WTC11 (cell line): Measurements from ENCODE around the gene TANGO2. TPM values are rescaled to one million over a fixed set of nuclear protein-coding genes. Genes with fewer than 3 reads are reported as not detected.

ENCODE experiments used
- ATAC-seq: fragments of 200-7000 bp; cut with Tn5 transposase; 2 replicates; pipeline ENCODE4 v1.10.0; 2021; ENCODE audit warnings: mild to moderate bottlenecking, moderate library complexity
- CTCF ChIA-PET: fragments of 300-600 bp; sonication (Branson Sonifier 250); formaldehyde crosslinking; loops from one replicate; lab custom pipeline; 2021; ENCODE audit warnings: antibody characterized with exemption; lab: Charles Lee
- POLR2A ChIA-PET: fragments of 350-600 bp; sonication (Branson Sonifier 250); formaldehyde crosslinking; loops from one replicate; lab custom pipeline; 2021; ENCODE audit warnings: antibody characterized with exemption; lab: Charles Lee
- DNase-seq: peaks from one replicate; pipeline ENCODE4 v3.0.0; 2021; ENCODE audit warnings: low spot score
- H3K27ac Mint-ChIP-seq: 2 replicates; pipeline ENCODE4 v1.8.0; 2021; ENCODE audit warnings: mixed read lengths
- H3K27me3 Mint-ChIP-seq: 2 replicates; pipeline ENCODE4 v1.8.0; 2021; ENCODE audit warnings: low read depth, mild to moderate bottlenecking, moderate library complexity, mixed read lengths
- H3K36me3 Mint-ChIP-seq: 2 replicates; pipeline ENCODE4 v1.8.0; 2021; ENCODE audit warnings: mixed read lengths
- H3K4me1 Mint-ChIP-seq: 2 replicates; pipeline ENCODE4 v1.8.0; 2022; ENCODE audit warnings: mixed read lengths
- H3K4me3 Mint-ChIP-seq: 2 replicates; pipeline ENCODE4 v1.8.0; 2021; ENCODE audit warnings: mild to moderate bottlenecking, moderate library complexity, mixed read lengths
- H3K9me3 Mint-ChIP-seq: 2 replicates; pipeline ENCODE4 v1.8.0; 2021; ENCODE audit warnings: mixed read lengths
- ATF1 ChIP-seq: sonication (generic); formaldehyde crosslinking; IDR thresholded peaks from 2 replicates; pipeline ENCODE4 v1.8.1; 2023; ENCODE audit warnings: mild to moderate bottlenecking, moderate library complexity, missing genetic modification reagents
- E2F1 ChIP-seq: sonication (generic); formaldehyde crosslinking; IDR thresholded peaks from 2 replicates; pipeline ENCODE4 v1.8.0; 2022; ENCODE audit warnings: mild to moderate bottlenecking, missing genetic modification reagents
- ERG ChIP-seq: fragments of 250-450 bp; sonication (Bioruptor Pico); IDR thresholded peaks from 2 replicates; pipeline ENCODE4 v1.8.0; 2021; ENCODE audit warnings: mild to moderate bottlenecking
- JAZF1 ChIP-seq: fragments of 250-450 bp; sonication (Bioruptor Pico); IDR thresholded peaks from 2 replicates; pipeline ENCODE4 v1.9.0; 2021; ENCODE audit warnings: moderate library complexity, mild to moderate bottlenecking, inconsistent platforms
- RELA ChIP-seq: sonication (generic); formaldehyde crosslinking; IDR thresholded peaks from 2 replicates; pipeline ENCODE4 v1.8.1; 2022; ENCODE audit warnings: missing genetic modification reagents, mild to moderate bottlenecking, borderline replicate concordance
- SMAD4 ChIP-seq: sonication (generic); formaldehyde crosslinking; IDR thresholded peaks from 2 replicates; pipeline ENCODE4 v1.8.0; 2022; ENCODE audit warnings: mild to moderate bottlenecking, missing genetic modification reagents
- ZBTB21 ChIP-seq: sonication (generic); formaldehyde crosslinking; IDR thresholded peaks from 2 replicates; pipeline ENCODE4 v1.8.1; 2023; ENCODE audit warnings: mild to moderate bottlenecking, missing genetic modification reagents, borderline replicate concordance
- ZBTB43 ChIP-seq: sonication (generic); formaldehyde crosslinking; IDR thresholded peaks from 2 replicates; pipeline ENCODE4 v1.8.1; 2023; ENCODE audit warnings: mild to moderate bottlenecking, missing genetic modification reagents
- ZNF121 ChIP-seq: sonication (generic); formaldehyde crosslinking; IDR thresholded peaks from 2 replicates; pipeline ENCODE4 v1.8.0; 2023; ENCODE audit warnings: missing genetic modification reagents
- ZNF423 ChIP-seq: fragments of 250-450 bp; sonication (Bioruptor Pico); IDR thresholded peaks from 2 replicates; pipeline ENCODE4 v2.1.2; 2022; ENCODE audit warnings: mild to moderate bottlenecking, moderate library complexity
- ZNF532 ChIP-seq: fragments of 250-450 bp; sonication (Bioruptor Pico); IDR thresholded peaks from 2 replicates; pipeline ENCODE4 v1.9.0; 2021; ENCODE audit warnings: mild to moderate bottlenecking, borderline replicate concordance
- total RNA-seq: library from RNA; stranded (reverse); gene quantifications from 3 replicates; pipeline ENCODE4 v1.2.3, GENCODE V29; 2021
- TF ChIP-seq, protein P1 (sequence below): sonication (generic); formaldehyde crosslinking; IDR thresholded peaks from 2 replicates; pipeline ENCODE4 v1.8.0; 2022; ENCODE audit warnings: mild to moderate bottlenecking, missing genetic modification reagents
- TF ChIP-seq, protein P2 (sequence below): sonication (generic); formaldehyde crosslinking; conservative IDR thresholded peaks from 2 replicates; pipeline ENCODE4 v1.8.1; 2022; ENCODE audit warnings: mild to moderate bottlenecking, missing genetic modification reagents
- TF ChIP-seq, protein P3 (sequence below): sonication (generic); formaldehyde crosslinking; IDR thresholded peaks from 2 replicates; pipeline ENCODE4 v1.8.1; 2022; ENCODE audit warnings: missing genetic modification reagents, borderline replicate concordance
- TF ChIP-seq, protein P4 (sequence below): fragments of 250-450 bp; sonication (Bioruptor Pico); IDR thresholded peaks from 2 replicates; pipeline ENCODE4 v1.9.0; 2021; ENCODE audit warnings: mild to moderate bottlenecking
- TF ChIP-seq, protein P5 (sequence below): fragments of 250-450 bp; sonication (Bioruptor Pico); IDR thresholded peaks from 2 replicates; pipeline ENCODE4 v1.9.0; 2021; ENCODE audit warnings: mild to moderate bottlenecking
- TF ChIP-seq, protein P6 (sequence below): sonication (generic); formaldehyde crosslinking; conservative IDR thresholded peaks from 2 replicates; pipeline ENCODE4 v1.8.1; 2023; ENCODE audit warnings: mild to moderate bottlenecking, low read depth, missing genetic modification reagents, moderate library complexity

The TANGO2 gene
- total RNA-seq, 1 experiment from 2014 or later = 14.8 TPM

DNA sequence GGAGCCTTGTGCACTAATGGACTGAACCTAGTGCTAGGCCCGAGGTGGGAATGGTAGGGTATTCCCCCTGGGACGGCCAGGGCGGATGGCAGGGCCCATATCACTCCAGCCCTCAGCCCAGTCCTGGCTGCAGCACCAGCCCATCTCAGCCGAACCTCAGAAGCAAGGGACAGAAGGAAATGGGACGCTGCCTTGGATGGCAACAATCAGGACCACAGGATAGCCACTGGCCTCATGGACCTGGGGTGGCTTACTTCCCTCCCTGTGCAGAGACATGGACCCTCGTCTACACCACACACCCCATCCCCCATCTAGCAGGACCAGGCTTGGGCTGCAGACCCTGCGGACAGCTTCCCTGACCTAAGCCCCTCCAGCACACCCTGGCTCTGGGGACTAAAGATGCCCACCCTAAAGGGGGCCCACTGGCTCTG is 28.4 kb upstream of the TANGO2 start (continued):
- TF ChIP-seq ZNF121 (CRISPR knock-in tag) (no peak), RELA (no peak), JAZF1 (CRISPR knock-in tag) (no peak), ZNF532 (no peak), ZNF423 (CRISPR knock-in tag) (no peak)
- TF ChIP-seq, protein P1, sequence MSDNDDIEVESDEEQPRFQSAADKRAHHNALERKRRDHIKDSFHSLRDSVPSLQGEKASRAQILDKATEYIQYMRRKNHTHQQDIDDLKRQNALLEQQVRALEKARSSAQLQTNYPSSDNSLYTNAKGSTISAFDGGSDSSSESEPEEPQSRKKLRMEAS = no peak
- TF ChIP-seq, protein P2, sequence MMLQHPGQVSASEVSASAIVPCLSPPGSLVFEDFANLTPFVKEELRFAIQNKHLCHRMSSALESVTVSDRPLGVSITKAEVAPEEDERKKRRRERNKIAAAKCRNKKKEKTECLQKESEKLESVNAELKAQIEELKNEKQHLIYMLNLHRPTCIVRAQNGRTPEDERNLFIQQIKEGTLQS (CRISPR knock-in tag) = no peak

- TF ChIP-seq ATF1 (no peak), ZBTB21 (CRISPR knock-in tag) (no peak)
- TF ChIP-seq, protein P3, sequence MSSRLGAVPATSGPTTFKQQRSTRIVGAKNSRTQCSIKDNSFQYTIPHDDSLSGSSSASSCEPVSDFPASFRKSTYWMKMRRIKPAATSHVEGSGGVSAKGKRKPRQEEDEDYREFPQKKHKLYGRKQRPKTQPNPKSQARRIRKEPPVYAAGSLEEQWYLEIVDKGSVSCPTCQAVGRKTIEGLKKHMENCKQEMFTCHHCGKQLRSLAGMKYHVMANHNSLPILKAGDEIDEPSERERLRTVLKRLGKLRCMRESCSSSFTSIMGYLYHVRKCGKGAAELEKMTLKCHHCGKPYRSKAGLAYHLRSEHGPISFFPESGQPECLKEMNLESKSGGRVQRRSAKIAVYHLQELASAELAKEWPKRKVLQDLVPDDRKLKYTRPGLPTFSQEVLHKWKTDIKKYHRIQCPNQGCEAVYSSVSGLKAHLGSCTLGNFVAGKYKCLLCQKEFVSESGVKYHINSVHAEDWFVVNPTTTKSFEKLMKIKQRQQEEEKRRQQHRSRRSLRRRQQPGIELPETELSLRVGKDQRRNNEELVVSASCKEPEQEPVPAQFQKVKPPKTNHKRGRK (CRISPR knock-in tag) = no peak
- TF ChIP-seq, protein P4, sequence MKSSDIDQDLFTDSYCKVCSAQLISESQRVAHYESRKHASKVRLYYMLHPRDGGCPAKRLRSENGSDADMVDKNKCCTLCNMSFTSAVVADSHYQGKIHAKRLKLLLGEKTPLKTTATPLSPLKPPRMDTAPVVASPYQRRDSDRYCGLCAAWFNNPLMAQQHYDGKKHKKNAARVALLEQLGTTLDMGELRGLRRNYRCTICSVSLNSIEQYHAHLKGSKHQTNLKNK (CRISPR knock-in tag) = no peak
- ChIA-PET CTCF (no interaction called here), POLR2A (no interaction called here)
- H3K4me3 Mint-ChIP-seq = no peak overlapping the region
- no peaks in the 10 kb centered on the region for H3K9me3 Mint-ChIP-seq
- ATAC-seq = no peak
- no peaks in the 10 kb centered on the region for H3K36me3 Mint-ChIP-seq
- DNase-seq = no peak
- no peaks in the 10 kb centered on the region for H3K27me3 Mint-ChIP-seq
- H3K4me1 Mint-ChIP-seq = no peaks in the 10 kb centered on the region
- no peak overlapping the region for H3K27ac Mint-ChIP-seq
Measured at GRCh38 chr22:19992921-19993355, 28.0 kb upstream of the TANGO2 start.

DNA sequence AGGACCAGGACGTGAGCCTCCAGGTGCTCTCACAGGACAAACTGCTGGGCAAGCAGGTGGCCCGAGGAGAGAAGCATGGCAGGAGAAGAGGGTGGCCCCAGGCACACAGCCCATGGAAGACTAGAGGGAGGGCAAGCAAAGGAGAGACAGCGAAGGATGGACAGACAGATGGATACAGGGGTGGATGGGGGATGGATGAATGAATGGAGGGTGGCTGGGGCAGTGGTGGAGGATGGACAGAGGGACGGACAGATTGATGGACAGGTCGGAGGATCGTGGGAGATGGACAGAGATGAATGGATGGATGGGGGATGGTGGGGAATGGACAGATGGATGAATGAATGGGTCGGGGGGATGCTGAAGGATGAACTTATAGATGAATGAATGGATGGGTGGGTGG is 27.0 kb upstream of the TANGO2 start:
- Mint-ChIP-seq H3K4me1 (peaks cover 6% of the 10 kb centered on the region), H3K27ac (no peak overlapping the region), H3K4me3 (no peak overlapping the region), H3K9me3 (no peaks in the 10 kb centered on the region), H3K36me3 (no peaks in the 10 kb centered on the region), H3K27me3 (no peaks in the 10 kb centered on the region)
- ATAC-seq (no peak), DNase-seq (no peak)
- ChIA-PET CTCF (no interaction called here), POLR2A (no interaction called here)
- TF ChIP-seq RELA = no peak
- TF ChIP-seq, protein P5, sequence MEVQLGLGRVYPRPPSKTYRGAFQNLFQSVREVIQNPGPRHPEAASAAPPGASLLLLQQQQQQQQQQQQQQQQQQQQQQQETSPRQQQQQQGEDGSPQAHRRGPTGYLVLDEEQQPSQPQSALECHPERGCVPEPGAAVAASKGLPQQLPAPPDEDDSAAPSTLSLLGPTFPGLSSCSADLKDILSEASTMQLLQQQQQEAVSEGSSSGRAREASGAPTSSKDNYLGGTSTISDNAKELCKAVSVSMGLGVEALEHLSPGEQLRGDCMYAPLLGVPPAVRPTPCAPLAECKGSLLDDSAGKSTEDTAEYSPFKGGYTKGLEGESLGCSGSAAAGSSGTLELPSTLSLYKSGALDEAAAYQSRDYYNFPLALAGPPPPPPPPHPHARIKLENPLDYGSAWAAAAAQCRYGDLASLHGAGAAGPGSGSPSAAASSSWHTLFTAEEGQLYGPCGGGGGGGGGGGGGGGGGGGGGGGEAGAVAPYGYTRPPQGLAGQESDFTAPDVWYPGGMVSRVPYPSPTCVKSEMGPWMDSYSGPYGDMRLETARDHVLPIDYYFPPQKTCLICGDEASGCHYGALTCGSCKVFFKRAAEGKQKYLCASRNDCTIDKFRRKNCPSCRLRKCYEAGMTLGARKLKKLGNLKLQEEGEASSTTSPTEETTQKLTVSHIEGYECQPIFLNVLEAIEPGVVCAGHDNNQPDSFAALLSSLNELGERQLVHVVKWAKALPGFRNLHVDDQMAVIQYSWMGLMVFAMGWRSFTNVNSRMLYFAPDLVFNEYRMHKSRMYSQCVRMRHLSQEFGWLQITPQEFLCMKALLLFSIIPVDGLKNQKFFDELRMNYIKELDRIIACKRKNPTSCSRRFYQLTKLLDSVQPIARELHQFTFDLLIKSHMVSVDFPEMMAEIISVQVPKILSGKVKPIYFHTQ (CRISPR knock-in tag) = no peak
- no peak for TF ChIP-seq ZBTB43 (CRISPR knock-in tag)
- TF ChIP-seq, protein P6, sequence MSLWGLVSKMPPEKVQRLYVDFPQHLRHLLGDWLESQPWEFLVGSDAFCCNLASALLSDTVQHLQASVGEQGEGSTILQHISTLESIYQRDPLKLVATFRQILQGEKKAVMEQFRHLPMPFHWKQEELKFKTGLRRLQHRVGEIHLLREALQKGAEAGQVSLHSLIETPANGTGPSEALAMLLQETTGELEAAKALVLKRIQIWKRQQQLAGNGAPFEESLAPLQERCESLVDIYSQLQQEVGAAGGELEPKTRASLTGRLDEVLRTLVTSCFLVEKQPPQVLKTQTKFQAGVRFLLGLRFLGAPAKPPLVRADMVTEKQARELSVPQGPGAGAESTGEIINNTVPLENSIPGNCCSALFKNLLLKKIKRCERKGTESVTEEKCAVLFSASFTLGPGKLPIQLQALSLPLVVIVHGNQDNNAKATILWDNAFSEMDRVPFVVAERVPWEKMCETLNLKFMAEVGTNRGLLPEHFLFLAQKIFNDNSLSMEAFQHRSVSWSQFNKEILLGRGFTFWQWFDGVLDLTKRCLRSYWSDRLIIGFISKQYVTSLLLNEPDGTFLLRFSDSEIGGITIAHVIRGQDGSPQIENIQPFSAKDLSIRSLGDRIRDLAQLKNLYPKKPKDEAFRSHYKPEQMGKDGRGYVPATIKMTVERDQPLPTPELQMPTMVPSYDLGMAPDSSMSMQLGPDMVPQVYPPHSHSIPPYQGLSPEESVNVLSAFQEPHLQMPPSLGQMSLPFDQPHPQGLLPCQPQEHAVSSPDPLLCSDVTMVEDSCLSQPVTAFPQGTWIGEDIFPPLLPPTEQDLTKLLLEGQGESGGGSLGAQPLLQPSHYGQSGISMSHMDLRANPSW (CRISPR knock-in tag) = no peak
- TF ChIP-seq E2F1 (CRISPR knock-in tag) = no peak
- no peak for TF ChIP-seq SMAD4 (CRISPR knock-in tag)
- TF ChIP-seq ERG (CRISPR knock-in tag) = no peak
